OCI-LY1 (cell line): ENCODE results near the gene PCNP.
"Not testable (repeated sequence)": the region's sequence is repeated elsewhere in the genome, so short reads cannot be mapped to it uniquely, and the experiment has no call there.

Experiments used
- EZH2 ChIP-seq: fragments of 200-600 bp; sonication (generic), shearing (Covaris generic); IDR thresholded peaks from 2 replicates; pipeline ENCODE4 v1.8.0; 2017; ENCODE audit warnings: borderline replicate concordance, mixed run types, mild to moderate bottlenecking, antibody characterized with exemption, low read length, moderate library complexity, mixed read lengths
- TF ChIP-seq, protein P1 (sequence below): fragments of 200-600 bp; sonication (generic), shearing (Covaris generic); IDR thresholded peaks from 2 replicates; pipeline ENCODE4 v1.5.1; 2017; ENCODE audit warnings: mild to moderate bottlenecking, antibody characterized with exemption, low read length, moderate library complexity, mixed read lengths

DNA sequence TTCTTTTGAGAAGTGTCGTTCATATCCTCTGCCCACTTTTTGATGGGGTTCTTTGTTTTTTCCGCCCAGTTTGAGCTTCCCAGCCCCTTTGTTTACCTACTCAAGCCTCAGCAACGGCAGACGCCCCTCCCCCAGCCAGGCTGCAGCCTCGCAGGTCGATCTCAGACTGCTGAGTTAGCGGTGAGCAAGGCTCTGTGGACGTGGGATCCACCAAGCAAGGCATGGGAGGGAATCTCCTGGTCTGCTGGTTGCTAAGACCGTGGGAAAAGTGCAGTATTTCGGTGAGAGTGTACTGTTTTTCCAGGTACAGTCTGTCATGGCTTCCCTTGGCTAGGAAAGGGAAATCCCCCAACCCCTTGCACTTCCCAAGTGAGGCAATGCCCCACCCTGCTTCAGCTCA, 31.4 kb downstream of the PCNP start:
- TF ChIP-seq, protein P1, sequence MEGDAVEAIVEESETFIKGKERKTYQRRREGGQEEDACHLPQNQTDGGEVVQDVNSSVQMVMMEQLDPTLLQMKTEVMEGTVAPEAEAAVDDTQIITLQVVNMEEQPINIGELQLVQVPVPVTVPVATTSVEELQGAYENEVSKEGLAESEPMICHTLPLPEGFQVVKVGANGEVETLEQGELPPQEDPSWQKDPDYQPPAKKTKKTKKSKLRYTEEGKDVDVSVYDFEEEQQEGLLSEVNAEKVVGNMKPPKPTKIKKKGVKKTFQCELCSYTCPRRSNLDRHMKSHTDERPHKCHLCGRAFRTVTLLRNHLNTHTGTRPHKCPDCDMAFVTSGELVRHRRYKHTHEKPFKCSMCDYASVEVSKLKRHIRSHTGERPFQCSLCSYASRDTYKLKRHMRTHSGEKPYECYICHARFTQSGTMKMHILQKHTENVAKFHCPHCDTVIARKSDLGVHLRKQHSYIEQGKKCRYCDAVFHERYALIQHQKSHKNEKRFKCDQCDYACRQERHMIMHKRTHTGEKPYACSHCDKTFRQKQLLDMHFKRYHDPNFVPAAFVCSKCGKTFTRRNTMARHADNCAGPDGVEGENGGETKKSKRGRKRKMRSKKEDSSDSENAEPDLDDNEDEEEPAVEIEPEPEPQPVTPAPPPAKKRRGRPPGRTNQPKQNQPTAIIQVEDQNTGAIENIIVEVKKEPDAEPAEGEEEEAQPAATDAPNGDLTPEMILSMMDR, result not testable (repeated sequence)
- TF ChIP-seq EZH2, result not testable (repeated sequence)
